Spinal cord (tissue), 10 donors: ENCODE measurements around the gene SPIN1. TPM values are rescaled to one million over a fixed set of nuclear protein-coding genes. Genes with fewer than 3 reads are reported as not detected.

ENCODE experiments used
- DNase-seq, 6 donors: peaks; one replicate each; pipeline versions ENCODE4 v3.0.0 to v3.0.0-alpha.2; 2013 to 2015; ENCODE audit warnings: low spot score in 6 of 6, low read depth in 4 of 6
- H3K27ac ChIP-seq: one replicate; pipeline ENCODE4 v1.5.1; 2013; ENCODE audit warnings: low read depth, low read length, control low read depth
- H3K27me3 ChIP-seq: one replicate; pipeline ENCODE4 v1.6.1; 2013; ENCODE audit warnings: low read length; ENCODE audit not compliant: control insufficient read depth, insufficient read depth
- H3K36me3 ChIP-seq: one replicate; pipeline ENCODE4 v1.6.1; 2013; ENCODE audit warnings: low read length; ENCODE audit not compliant: control insufficient read depth, insufficient read depth
- H3K4me1 ChIP-seq: one replicate; pipeline ENCODE4 v1.6.1; 2013; ENCODE audit warnings: low read length; ENCODE audit not compliant: control insufficient read depth, insufficient read depth
- H3K4me3 ChIP-seq: one replicate; pipeline ENCODE4 v1.5.1; 2013; ENCODE audit warnings: low read depth, low read length, control low read depth
- H3K9me3 ChIP-seq: one replicate; pipeline ENCODE4 v1.6.1; 2013; ENCODE audit warnings: low read length; ENCODE audit not compliant: control insufficient read depth, insufficient read depth
- WGBS: methylation state at CpG from one replicate; pipeline ENCODE4 v1.1.5; 2013; ENCODE audit warnings: missing lambda C conversion rate; ENCODE audit not compliant: insufficient coverage; 5-methylcytosine and 5-hydroxymethylcytosine counted together
- polyA plus RNA-seq, 2 donors: library from polyadenylated mRNA; unstranded; fragments of 120-200 nt; gene quantifications; one replicate each; pipeline ENCODE4 v1.2.1, GENCODE V29; 2013; ENCODE audit not compliant: insufficient read length in 2 of 2
- total RNA-seq, 2 donors: library from RNA; depleted of rRNA in 1 of 2; stranded (reverse); fragments of 120-200 nt in 1 of 2; fragments of >200 nt in 1 of 2; gene quantifications; one replicate each; pipeline versions ENCODE4 v1.2.3 to v1.2.4, GENCODE V29; 2013 to 2014
- donor health status: healthy.

Gene SPIN1
- total and polyA plus RNA-seq, 4 donors, result 114 to 204 (median 162) TPM

- H3K36me3 ChIP-seq, result peaks cover 9% of the 10 kb centered on the region
- no peak for DNase-seq
- H3K4me1 ChIP-seq, result peaks cover 5% of the 10 kb centered on the region
- H3K9me3 ChIP-seq, result peaks cover 2% of the 10 kb centered on the region
- H3K27ac ChIP-seq, result no peak overlapping the region
- H3K27me3 ChIP-seq, result no peaks in the 10 kb centered on the region
- no CpG with 5 or more reads among the region's 5 CpGs for WGBS
- H3K4me3 ChIP-seq, result no peak overlapping the region
Measured at GRCh38 chr9:88421348-88421747, 33.1 kb downstream of the SPIN1 start.

- H3K27ac ChIP-seq, result no peak overlapping the region
- no peaks in the 10 kb centered on the region for H3K27me3 ChIP-seq
- H3K4me3 ChIP-seq, result no peak overlapping the region
- DNase-seq, result peak in 1 of 6 donors; percentile 4
- WGBS, result 53% methylated on average over 7 of the region's 10 CpGs
- H3K9me3 ChIP-seq, result no peaks in the 10 kb centered on the region
- peaks cover 5% of the 10 kb centered on the region for H3K4me1 ChIP-seq
- peaks cover 15% of the 10 kb centered on the region for H3K36me3 ChIP-seq
Measured at GRCh38 chr9:88425538-88425950, 37.3 kb downstream of the SPIN1 start.

GRCh38 chr9:88426651-88427050, 38.4 kb downstream of the SPIN1 start:
- H3K27ac ChIP-seq, result no peak overlapping the region
- H3K27me3 ChIP-seq, result no peaks in the 10 kb centered on the region
- H3K36me3 ChIP-seq, result peaks cover 14% of the 10 kb centered on the region
- 100% methylated on average over 1 of the region's 1 CpG for WGBS
- no peak overlapping the region for H3K4me3 ChIP-seq
- DNase-seq, result no peak
- peaks cover 5% of the 10 kb centered on the region for H3K4me1 ChIP-seq
- no peaks in the 10 kb centered on the region for H3K9me3 ChIP-seq

GRCh38 chr9:88429595-88430430, 41.6 kb downstream of the SPIN1 start:
- DNase-seq, result no peak
- Histone ChIP-seq H3K4me1 (peaks cover 5% of the 10 kb centered on the region), H3K4me3 (no peak overlapping the region), H3K27ac (no peak overlapping the region), H3K27me3 (no peaks in the 10 kb centered on the region), H3K9me3 (no peaks in the 10 kb centered on the region), H3K36me3 (peaks cover 14% of the 10 kb centered on the region)
- WGBS, result 92% methylated on average over 2 of the region's 3 CpGs

- 96% methylated on average over 3 of the region's 5 CpGs for WGBS
- Histone ChIP-seq H3K9me3 (no peaks in the 10 kb centered on the region), H3K27ac (no peak overlapping the region), H3K4me1 (no peaks in the 10 kb centered on the region), H3K4me3 (no peak overlapping the region), H3K27me3 (no peaks in the 10 kb centered on the region), H3K36me3 (peaks cover 22% of the 10 kb centered on the region)
- DNase-seq, result no peak
Measured at GRCh38 chr9:88433583-88434255, 45.5 kb downstream of the SPIN1 start.

- Histone ChIP-seq H3K36me3 (peaks cover 19% of the 10 kb centered on the region), H3K27ac (no peak overlapping the region), H3K27me3 (no peaks in the 10 kb centered on the region), H3K4me1 (no peaks in the 10 kb centered on the region), H3K9me3 (no peaks in the 10 kb centered on the region), H3K4me3 (no peak overlapping the region)
- WGBS, result no CpG with 5 or more reads among the region's 2 CpGs
- DNase-seq, result peak in 1 of 6 donors; percentile 7
Measured at GRCh38 chr9:88435336-88435735, 47.1 kb downstream of the SPIN1 start.

GRCh38 chr9:88436379-88436778, 48.1 kb downstream of the SPIN1 start:
- H3K27me3 ChIP-seq, result no peaks in the 10 kb centered on the region
- DNase-seq, result no peak
- H3K4me1 ChIP-seq, result no peaks in the 10 kb centered on the region
- no peak overlapping the region for H3K27ac ChIP-seq
- no peaks in the 10 kb centered on the region for H3K9me3 ChIP-seq
- H3K4me3 ChIP-seq, result no peak overlapping the region
- WGBS, result no CpG with 5 or more reads among the region's 4 CpGs
- peaks cover 21% of the 10 kb centered on the region for H3K36me3 ChIP-seq

GRCh38 chr9:88437210-88438146, 49.2 kb downstream of the SPIN1 start:
- 98% methylated on average over 7 of the region's 13 CpGs for WGBS
- Histone ChIP-seq H3K36me3 (peaks cover 21% of the 10 kb centered on the region), H3K4me1 (no peaks in the 10 kb centered on the region), H3K4me3 (no peak overlapping the region), H3K27ac (no peak overlapping the region), H3K27me3 (no peaks in the 10 kb centered on the region), H3K9me3 (no peaks in the 10 kb centered on the region)
- DNase-seq, result no peak

GRCh38 chr9:88438811-88439210, 50.6 kb downstream of the SPIN1 start:
- Histone ChIP-seq H3K9me3 (no peaks in the 10 kb centered on the region), H3K4me1 (no peaks in the 10 kb centered on the region), H3K4me3 (no peak overlapping the region), H3K27me3 (no peaks in the 10 kb centered on the region), H3K36me3 (peaks cover 19% of the 10 kb centered on the region), H3K27ac (no peak overlapping the region)
- WGBS, result no CpG with 5 or more reads among the region's 3 CpGs
- DNase-seq, result no peak
